Measurements from ENCODE around the gene DNTT.

- TF ChIP-seq CTCF (IDR thresholded peaks at IDR 0.05; ENCODE audit: insufficient read depth, low read length, poor library complexity, severe bottlenecking), result no peak
- TF ChIP-seq EZH2phosphoT487 (conservative IDR thresholded peaks at IDR 0.05; ENCODE audit: low read length), result no peak
Observed at GRCh38 chr10:96345222-96345621, 41.0 kb downstream of the DNTT start.
